ENCODE results near the gene CHAC1. TPM values are rescaled to one million over a fixed set of nuclear protein-coding genes. Genes with fewer than 3 reads are reported as not detected.

Gene CHAC1
- total RNA-seq, 1 donor: 30.0 TPM

GRCh38 chr15:40968290-40969085 lies 15.2 kb downstream of the CHAC1 start:
- TF ChIP-seq CTCF (IDR thresholded peaks at IDR 0.05; ENCODE audit: extremely low read depth, low read depth, low read length): no peak

GRCh38 chr15:40969363-40969762 lies 16.1 kb downstream of the CHAC1 start:
- Histone ChIP-seq H3K4me1 (ENCODE audit: insufficient read depth, low read length) (no peaks in the 10 kb centered on the region), H3K4me3 (ENCODE audit: insufficient read depth, low read length) (no peak overlapping the region), H3K27me3 (ENCODE audit: insufficient read depth, low read length) (no peaks in the 10 kb centered on the region), H3K36me3 (ENCODE audit: insufficient read depth, low read length) (peaks cover under 1% of the 10 kb centered on the region), H3K4me2 (ENCODE audit: insufficient read depth, low read length) (no peak overlapping the region), H2AFZ (ENCODE audit: low read length) (no peak overlapping the region), H3K9me3 (ENCODE audit: low read depth, low read length) (no peaks in the 10 kb centered on the region), H3K27ac (ENCODE audit: low read depth, low read length) (no peak overlapping the region), H3K79me2 (ENCODE audit: insufficient read depth, low read length) (no peaks in the 10 kb centered on the region), H4K20me1 (ENCODE audit: insufficient read depth, low read length) (no peaks in the 10 kb centered on the region)
- DNase-seq (ENCODE audit: insufficient read length, low spot score, missing footprints): no peak
- TF ChIP-seq CTCF (IDR thresholded peaks at IDR 0.05; ENCODE audit: extremely low read depth, low read depth, low read length): no peak

More at GRCh38 chr15:40968290-40969085, 15.2 kb downstream of the CHAC1 start:
- Histone ChIP-seq H3K36me3 (ENCODE audit: insufficient read depth, low read length) (no peaks in the 10 kb centered on the region), H3K9me3 (ENCODE audit: low read depth, low read length) (no peaks in the 10 kb centered on the region), H3K4me1 (ENCODE audit: insufficient read depth, low read length) (no peaks in the 10 kb centered on the region), H3K4me3 (ENCODE audit: insufficient read depth, low read length) (no peak overlapping the region), H3K4me2 (ENCODE audit: insufficient read depth, low read length) (no peak overlapping the region), H2AFZ (ENCODE audit: low read length) (no peak overlapping the region), H3K27ac (ENCODE audit: low read depth, low read length) (no peak overlapping the region), H3K27me3 (ENCODE audit: insufficient read depth, low read length) (no peaks in the 10 kb centered on the region), H4K20me1 (ENCODE audit: insufficient read depth, low read length) (no peaks in the 10 kb centered on the region), H3K79me2 (ENCODE audit: insufficient read depth, low read length) (no peaks in the 10 kb centered on the region)
- no peak for DNase-seq (ENCODE audit: insufficient read length, low spot score, missing footprints)

- no peaks in the 10 kb centered on the region for H3K4me1 ChIP-seq (ENCODE audit: insufficient read depth, low read length)
- TF ChIP-seq CTCF (IDR thresholded peaks at IDR 0.05; ENCODE audit: extremely low read depth, low read depth, low read length): no peak
- H3K27ac ChIP-seq (ENCODE audit: low read depth, low read length): no peak overlapping the region
- peaks cover 43% of the 10 kb centered on the region for H3K36me3 ChIP-seq (ENCODE audit: insufficient read depth, low read length)
- no peaks in the 10 kb centered on the region for H4K20me1 ChIP-seq (ENCODE audit: insufficient read depth, low read length)
- H3K4me3 ChIP-seq (ENCODE audit: insufficient read depth, low read length): no peak overlapping the region
- H3K9me3 ChIP-seq (ENCODE audit: low read depth, low read length): no peaks in the 10 kb centered on the region
- no peaks in the 10 kb centered on the region for H3K79me2 ChIP-seq (ENCODE audit: insufficient read depth, low read length)
- H2AFZ ChIP-seq (ENCODE audit: low read length): no peak overlapping the region
- DNase-seq (ENCODE audit: insufficient read length, low spot score, missing footprints): no peak
- H3K4me2 ChIP-seq (ENCODE audit: insufficient read depth, low read length): no peak overlapping the region
- H3K27me3 ChIP-seq (ENCODE audit: insufficient read depth, low read length): no peaks in the 10 kb centered on the region
These were observed 21.6 kb downstream of the CHAC1 start for GRCh38 chr15:40974879-40975278.

GRCh38 chr15:40976819-40977218 lies 23.5 kb downstream of the CHAC1 start:
- Histone ChIP-seq H3K27me3 (ENCODE audit: insufficient read depth, low read length) (no peaks in the 10 kb centered on the region), H3K36me3 (ENCODE audit: insufficient read depth, low read length) (peaks cover 62% of the 10 kb centered on the region), H3K9me3 (ENCODE audit: low read depth, low read length) (no peaks in the 10 kb centered on the region), H3K4me1 (ENCODE audit: insufficient read depth, low read length) (peaks cover 2% of the 10 kb centered on the region), H3K4me3 (ENCODE audit: insufficient read depth, low read length) (no peak overlapping the region), H3K4me2 (ENCODE audit: insufficient read depth, low read length) (no peak overlapping the region), H4K20me1 (ENCODE audit: insufficient read depth, low read length) (no peaks in the 10 kb centered on the region), H3K79me2 (ENCODE audit: insufficient read depth, low read length) (peaks cover 3% of the 10 kb centered on the region), H2AFZ (ENCODE audit: low read length) (no peak overlapping the region), H3K27ac (ENCODE audit: low read depth, low read length) (no peak overlapping the region)
- no peak for TF ChIP-seq CTCF (IDR thresholded peaks at IDR 0.05; ENCODE audit: extremely low read depth, low read depth, low read length)
- no peak for DNase-seq (ENCODE audit: insufficient read length, low spot score, missing footprints)

Measured in osteoblast (primary cell).